CD4-positive, alpha-beta memory T cell (primary cell): ENCODE results near the gene KANSL1. TPM values are rescaled to one million over a fixed set of nuclear protein-coding genes. Genes with fewer than 3 reads are reported as not detected.

Experiments used
- CTCF ChIA-PET: fragments of 350-600 bp; sonication (Branson Sonifier 250); formaldehyde crosslinking; loops from one replicate; lab custom pipeline; 2021; ENCODE audit warnings: inconsistent platforms; ENCODE audit not compliant: partially characterized antibody; lab: Charles Lee
- POLR2A ChIA-PET: fragments of 350-600 bp; sonication (Branson Sonifier 250); formaldehyde crosslinking; loops from one replicate; lab custom pipeline; 2021; ENCODE audit not compliant: partially characterized antibody; lab: Charles Lee
- DNase-seq, 5 donors: peaks; one replicate each; pipeline versions ENCODE4 v3.0.0 to v3.0.0-alpha.2; 2020 to 2022; ENCODE audit warnings: mixed read lengths in 1 of 5
- H3K27ac ChIP-seq: one replicate; pipeline ENCODE4 v1.7.0; 2013; ENCODE audit warnings: low read depth, low read length
- H3K27me3 ChIP-seq: 2 replicates; pipeline ENCODE4 v1.7.0; 2013; ENCODE audit warnings: mild to moderate bottlenecking, low read length, moderate library complexity; ENCODE audit not compliant: insufficient read depth
- H3K36me3 ChIP-seq: 2 replicates; pipeline ENCODE4 v1.7.0; 2013; ENCODE audit warnings: mild to moderate bottlenecking, low read length, moderate library complexity; ENCODE audit not compliant: insufficient read depth
- H3K4me1 ChIP-seq: 2 replicates; pipeline ENCODE4 v1.7.0; 2013; ENCODE audit warnings: mild to moderate bottlenecking, low read length, moderate library complexity; ENCODE audit not compliant: insufficient read depth
- H3K4me3 ChIP-seq, 2 donors: one replicate each; pipeline ENCODE4 v1.7.0; 2013; ENCODE audit warnings: low read length in 2 of 2, mild to moderate bottlenecking in 1 of 2
- H3K9me3 ChIP-seq, 2 donors: one replicate each; pipeline ENCODE4 v1.7.0; 2013; ENCODE audit warnings: low read length in 2 of 2, control low read depth in 1 of 2; ENCODE audit not compliant: control insufficient read depth in 1 of 2
- H3K27ac Mint-ChIP-seq, 7 donors: one replicate each; pipeline ENCODE4 v1.8.0; 2020 to 2021; ENCODE audit warnings: mixed read lengths in 7 of 7, mild to moderate bottlenecking in 6 of 7, inconsistent platforms in 3 of 7, moderate library complexity in 3 of 7
- H3K27me3 Mint-ChIP-seq, 2 donors: one replicate each; pipeline ENCODE4 v1.8.0; 2020 to 2021; ENCODE audit warnings: mixed read lengths in 2 of 2
- H3K36me3 Mint-ChIP-seq, 2 donors: one replicate each; pipeline ENCODE4 v1.8.0; 2020 to 2021; ENCODE audit warnings: mixed read lengths in 2 of 2, inconsistent platforms in 1 of 2, mild to moderate bottlenecking in 1 of 2
- H3K4me1 Mint-ChIP-seq, 4 donors: one replicate each; pipeline ENCODE4 v1.8.0; 2020 to 2021; ENCODE audit warnings: mixed read lengths in 4 of 4, mild to moderate bottlenecking in 1 of 4
- H3K4me3 Mint-ChIP-seq, 8 donors: one replicate each; pipeline ENCODE4 v1.8.0; 2020 to 2021; ENCODE audit warnings: mixed read lengths in 8 of 8, mild to moderate bottlenecking in 7 of 8, moderate library complexity in 6 of 8, inconsistent platforms in 3 of 8
- H3K9me3 Mint-ChIP-seq, 8 donors: one replicate each; pipeline ENCODE4 v1.8.0; 2020 to 2021; ENCODE audit warnings: mixed read lengths in 8 of 8, mild to moderate bottlenecking in 5 of 8, inconsistent platforms in 3 of 8, moderate library complexity in 1 of 8
- intact Hi-C: fragments of 100-400 bp; cut with micrococcal nuclease; formaldehyde crosslinking; loops from one replicate; pipeline ENCODE4 v1.15.1; 2023
- polyA plus RNA-seq, 2 donors: library from polyadenylated mRNA; unstranded; fragments of 300-500 nt; fragmentation: Illumina TruSeq; gene quantifications; one replicate each; pipeline ENCODE4 v1.2.3, GENCODE V29; 2021
- total RNA-seq, 2 experiments: library from RNA; stranded (reverse); gene quantifications; one replicate each; pipeline ENCODE4 v1.2.3, GENCODE V29; 2021

Gene KANSL1
- total and polyA plus RNA-seq, 4 experiments from 2014 or later: 6.7 to 206 (median 107) TPM

- peaks cover 19 to 43% (median 26%) of the 10 kb centered on the region in 4 donors for H3K4me1 Mint-ChIP-seq
- CTCF ChIA-PET: interaction anchor here (0.6 to 7.5 kb wide), 56 partner anchors 12 to 885 kb away, joined by 3 to 119 read pairs (median 4); partner anchors contain the start of gene KANSL1
- H3K4me3 Mint-ChIP-seq: peak overlapping the region in 2 of 8 donors; percentile 1 to 15
- no peaks in the 10 kb centered on the region for H3K27me3 ChIP-seq
- H3K4me3 ChIP-seq: no peak overlapping the region
- no peak overlapping the region for H3K27ac ChIP-seq
- peak; percentile 73 to 80 (median 76) for DNase-seq
- POLR2A ChIA-PET: interaction anchor here (0.6 to 3.5 kb wide), 12 partner anchors 11 to 1301 kb away, joined by 3 to 76 read pairs (median 4); partner anchors contain the start of gene KANSL1
- peaks cover 5% of the 10 kb centered on the region for H3K4me1 ChIP-seq
- peak overlapping the region; percentile 9 to 92 (median 54) for H3K27ac Mint-ChIP-seq
- peaks cover 0 to 2% (median 0%) of the 10 kb centered on the region in 8 donors for H3K9me3 Mint-ChIP-seq
- no peaks in the 10 kb centered on the region for H3K27me3 Mint-ChIP-seq
- intact Hi-C loops: loop anchor here (1.0 to 5.0 kb wide), 4 partner anchors 19 to 211 kb away; no protein-coding TSS in a partner anchor
- H3K9me3 ChIP-seq: no peaks in the 10 kb centered on the region
- peaks cover 9 to 20% of the 10 kb centered on the region in 2 donors for H3K36me3 Mint-ChIP-seq
- H3K36me3 ChIP-seq: peaks cover 8% of the 10 kb centered on the region
Measured at GRCh38 chr17:46212634-46213435, 19.6 kb upstream of the KANSL1 start.

DNA sequence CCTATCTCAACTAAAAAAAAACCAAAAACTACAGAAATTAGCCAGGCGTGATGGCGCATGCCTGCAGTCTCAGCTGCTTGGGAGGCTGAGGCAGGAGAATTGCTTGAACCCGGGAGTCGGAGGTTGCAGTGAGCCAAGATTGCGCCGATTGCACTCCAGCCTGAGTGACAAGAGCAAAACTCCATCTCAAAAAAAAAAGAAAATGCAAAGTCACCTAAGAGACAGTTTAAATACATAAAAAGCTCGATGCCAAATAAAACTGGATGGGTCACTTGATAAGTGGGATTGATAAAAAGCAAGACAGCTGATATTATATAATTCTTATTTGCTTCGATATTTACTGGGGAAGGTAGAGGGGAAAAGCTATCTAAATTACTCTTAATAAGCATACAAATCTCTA is 15.8 kb upstream of the KANSL1 start:
- intact Hi-C loops: no loop called here
- Histone ChIP-seq H3K9me3 (no peaks in the 10 kb centered on the region), H3K27me3 (no peaks in the 10 kb centered on the region), H3K36me3 (no peaks in the 10 kb centered on the region), H3K4me3 (no peak overlapping the region), H3K4me1 (peaks cover 5% of the 10 kb centered on the region), H3K27ac (no peak overlapping the region)
- ChIA-PET CTCF (interaction anchor here (0.7 to 6.0 kb wide), 5 partner anchors 8 to 166 kb away, joined by 3 to 112 read pairs (median 70); partner anchors contain the start of gene KANSL1), POLR2A (interaction anchor here (4.3 kb wide), 1 partner anchor 15 kb away, joined by 21 read pairs; the partner anchor contains the start of gene KANSL1)
- Mint-ChIP-seq H3K27ac (peak overlapping the region in 1 of 7 donors; percentile 24), H3K4me1 (peaks cover 16 to 55% (median 37%) of the 10 kb centered on the region in 4 donors), H3K27me3 (no peaks in the 10 kb centered on the region), H3K36me3 (peaks cover 0 to 8% of the 10 kb centered on the region in 2 donors), H3K9me3 (peaks cover 0 to 2% (median 0%) of the 10 kb centered on the region in 8 donors), H3K4me3 (no peak overlapping the region)
- DNase-seq: no peak

DNA sequence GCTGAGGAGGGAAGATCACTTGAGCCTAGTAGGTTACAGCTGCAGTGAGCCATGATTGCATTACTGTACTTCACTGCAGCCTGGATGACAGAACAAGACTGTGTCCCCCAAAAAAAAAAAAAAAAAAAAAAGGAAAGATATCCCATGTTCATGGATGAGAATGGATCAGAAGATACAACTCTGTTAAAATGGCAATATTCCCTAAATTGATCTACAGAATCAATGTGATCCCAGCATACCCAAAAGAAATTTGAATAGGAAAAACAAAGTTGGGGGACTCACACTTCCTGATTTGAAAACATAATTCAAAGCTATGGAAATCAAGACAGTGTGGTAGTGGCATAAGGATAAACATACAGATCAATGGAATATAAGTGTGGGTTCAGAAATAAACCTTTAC is 12.7 kb upstream of the KANSL1 start:
- Histone ChIP-seq H3K27me3 (no peaks in the 10 kb centered on the region), H3K36me3 (no peaks in the 10 kb centered on the region), H3K9me3 (no peaks in the 10 kb centered on the region), H3K4me1 (no peaks in the 10 kb centered on the region), H3K4me3 (no peak overlapping the region), H3K27ac (no peak overlapping the region)
- DNase-seq: no peak
- intact Hi-C loops: no loop called here
- ChIA-PET POLR2A (interaction anchor here (1.0 to 4.3 kb wide), 2 partner anchors 12 to 25 kb away, joined by 3 to 21 read pairs; partner anchors contain the start of gene KANSL1), CTCF (interaction anchor here (0.7 to 1.6 kb wide), 8 partner anchors 9 to 161 kb away, joined by 3 to 5 read pairs (median 4); partner anchors contain the start of gene KANSL1)
- Mint-ChIP-seq H3K4me1 (peaks cover 6 to 50% (median 31%) of the 10 kb centered on the region in 4 donors), H3K27me3 (no peaks in the 10 kb centered on the region), H3K36me3 (peaks cover 0 to 12% of the 10 kb centered on the region in 2 donors), H3K4me3 (no peak overlapping the region), H3K27ac (peak overlapping the region in 2 of 7 donors; percentile 19 to 24), H3K9me3 (no peaks in the 10 kb centered on the region)

DNA sequence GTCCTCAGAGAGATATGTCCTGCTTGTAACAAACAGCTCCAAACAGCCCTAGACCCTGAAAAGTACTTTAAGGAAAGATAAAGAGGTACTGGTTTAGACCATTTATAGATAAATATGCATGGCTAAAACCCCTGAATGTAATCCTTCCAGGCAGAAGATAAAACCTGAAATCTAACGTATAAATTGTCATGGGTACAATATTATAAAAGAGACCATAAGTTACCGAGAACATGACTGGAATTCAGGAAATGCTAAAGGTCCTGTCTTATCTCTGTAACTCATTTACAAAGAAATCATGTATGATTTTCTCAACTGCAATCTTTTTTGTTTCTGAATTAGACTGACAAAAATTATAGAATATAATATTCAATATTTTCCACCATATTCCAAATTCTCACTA is 9.2 kb upstream of the KANSL1 start:
- H3K9me3 Mint-ChIP-seq: no peaks in the 10 kb centered on the region
- H3K4me3 ChIP-seq: no peak overlapping the region
- CTCF ChIA-PET: interaction anchor here (1.0 to 6.9 kb wide), 2 partner anchors 9 kb away, joined by 5 to 93 read pairs; partner anchors contain the start of gene KANSL1
- peak overlapping the region in 1 of 7 donors; percentile 22 for H3K27ac Mint-ChIP-seq
- intact Hi-C loops: no loop called here
- H3K36me3 ChIP-seq: no peaks in the 10 kb centered on the region
- no peaks in the 10 kb centered on the region for H3K27me3 ChIP-seq
- H3K4me1 Mint-ChIP-seq: peaks cover 16 to 65% (median 50%) of the 10 kb centered on the region in 4 donors
- no peak overlapping the region for H3K27ac ChIP-seq
- POLR2A ChIA-PET: interaction anchor here (1.1 to 2.0 kb wide), 3 partner anchors 9 to 10 kb away, joined by 4 to 8 read pairs (median 4); partner anchors contain the start of gene KANSL1
- no peak for DNase-seq
- H3K9me3 ChIP-seq: no peaks in the 10 kb centered on the region
- H3K4me3 Mint-ChIP-seq: no peak overlapping the region
- H3K27me3 Mint-ChIP-seq: no peaks in the 10 kb centered on the region
- H3K4me1 ChIP-seq: peaks cover 7% of the 10 kb centered on the region
- peaks cover 0 to 13% of the 10 kb centered on the region in 2 donors for H3K36me3 Mint-ChIP-seq

GRCh38 chr17:46201491-46201890 is 8.3 kb upstream of the KANSL1 start:
- Mint-ChIP-seq H3K36me3 (peaks cover 3 to 13% of the 10 kb centered on the region in 2 donors), H3K4me3 (no peak overlapping the region), H3K27me3 (no peaks in the 10 kb centered on the region), H3K4me1 (peaks cover 17 to 68% (median 52%) of the 10 kb centered on the region in 4 donors), H3K9me3 (no peaks in the 10 kb centered on the region), H3K27ac (no peak overlapping the region)
- intact Hi-C loops: no loop called here
- no peak for DNase-seq
- H3K4me3 ChIP-seq: no peak overlapping the region
- no peaks in the 10 kb centered on the region for H3K27me3 ChIP-seq
- no peaks in the 10 kb centered on the region for H3K9me3 ChIP-seq
- CTCF ChIA-PET: interaction anchor here (1.0 to 6.9 kb wide), 4 partner anchors 8 to 17 kb away, joined by 3 to 93 read pairs (median 4); partner anchors contain the start of gene KANSL1
- no peaks in the 10 kb centered on the region for H3K36me3 ChIP-seq
- POLR2A ChIA-PET: interaction anchor here (0.6 to 2.0 kb wide), 6 partner anchors 8 to 66 kb away, joined by 3 to 8 read pairs (median 4); partner anchors contain the start of gene KANSL1
- H3K4me1 ChIP-seq: peaks cover 16% of the 10 kb centered on the region
- H3K27ac ChIP-seq: no peak overlapping the region

DNA sequence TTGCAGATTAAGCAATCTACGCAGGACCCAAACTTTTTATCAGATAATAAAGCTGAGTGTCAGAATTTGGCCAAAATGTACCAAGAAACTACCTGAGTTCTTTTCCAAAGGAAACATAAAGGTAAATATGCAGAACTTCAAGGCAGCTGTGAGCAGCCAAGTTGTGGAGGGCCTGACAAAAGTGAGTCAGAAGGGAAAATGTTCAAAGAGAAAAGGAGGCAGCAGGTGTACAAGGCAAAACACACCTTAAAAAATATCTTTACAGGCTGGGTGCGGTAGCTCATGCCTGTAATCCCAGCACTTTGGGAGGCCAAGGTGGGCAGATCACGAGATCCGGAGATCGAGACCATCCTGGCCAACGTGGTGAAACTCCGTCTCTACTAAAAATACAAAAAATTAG is 7.0 kb upstream of the KANSL1 start:
- no peak overlapping the region for H3K4me3 Mint-ChIP-seq
- ChIA-PET POLR2A (interaction anchor here (1.3 kb wide), 1 partner anchor 15 kb away, joined by 3 read pairs; no protein-coding TSS in a partner anchor), CTCF (interaction anchor here (1.0 to 6.9 kb wide), 7 partner anchors 11 to 198 kb away, joined by 3 to 93 read pairs (median 8); no protein-coding TSS in a partner anchor)
- no peak for DNase-seq
- no peaks in the 10 kb centered on the region for H3K9me3 Mint-ChIP-seq
- intact Hi-C loops: no loop called here
- Histone ChIP-seq H3K36me3 (no peaks in the 10 kb centered on the region), H3K27me3 (no peaks in the 10 kb centered on the region), H3K4me3 (no peak overlapping the region), H3K9me3 (no peaks in the 10 kb centered on the region), H3K4me1 (peaks cover 29% of the 10 kb centered on the region), H3K27ac (no peak overlapping the region)
- H3K4me1 Mint-ChIP-seq: peaks cover 22 to 69% (median 53%) of the 10 kb centered on the region in 4 donors
- H3K27ac Mint-ChIP-seq: peak overlapping the region in 1 of 7 donors; percentile 24
- peaks cover 3 to 13% of the 10 kb centered on the region in 2 donors for H3K36me3 Mint-ChIP-seq
- H3K27me3 Mint-ChIP-seq: no peaks in the 10 kb centered on the region
